NCI-H2227 treated with DMSO at 0.1 percent for 48 hours (cell line): ENCODE measurements around the gene ZNF625.

Source experiments
- DNase-seq: peaks from one replicate; lab custom pipeline; 2025; lab: John Stamatoyannopoulos, UW

The ZNF625 gene

GRCh38 chr19:12156223-12157058 is at the start of gene ZNF625:
Gene ZNF625, minus strand, starts transcription at chr19:12156734. Its CDS starts 176 bp downstream, at chr19:12156558.
- DNase-seq = peak; percentile 65

GRCh38 chr19:12205296-12205695 is 48.8 kb upstream of the ZNF625 start:
- no peak for DNase-seq

- DNase-seq = no peak
Observed at GRCh38 chr19:12202250-12202649, 45.7 kb upstream of the ZNF625 start.

GRCh38 chr19:12199757-12200419 is 43.4 kb upstream of the ZNF625 start:
- DNase-seq = no peak

- no peak for DNase-seq
Observed at GRCh38 chr19:12198136-12198535, 41.6 kb upstream of the ZNF625 start.

GRCh38 chr19:12194827-12195731 is 38.5 kb upstream of the ZNF625 start:
- no peak for DNase-seq

- no peak for DNase-seq
Observed at GRCh38 chr19:12187625-12188024, 31.1 kb upstream of the ZNF625 start.

GRCh38 chr19:12180377-12180776 is 23.8 kb upstream of the ZNF625 start:
- DNase-seq = no peak

- no peak for DNase-seq
Observed at GRCh38 chr19:12166626-12167025, 10.1 kb upstream of the ZNF625 start.

- no peak for DNase-seq
Observed at GRCh38 chr19:12163826-12164225, 7.3 kb upstream of the ZNF625 start.

- peak; percentile 68 for DNase-seq
Observed at GRCh38 chr19:12162882-12163806, 6.6 kb upstream of the ZNF625 start, which contains the start of gene ZNF136. Gene ZNF136, plus strand, starts transcription at chr19:12163096. Its CDS starts 108 bp downstream, at chr19:12163204.

GRCh38 chr19:12162513-12162881 is 6.0 kb upstream of the ZNF625 start:
- DNase-seq = no peak

GRCh38 chr19:12159773-12160414 is 3.4 kb upstream of the ZNF625 start:
- no peak for DNase-seq

- no peak for DNase-seq
Observed at GRCh38 chr19:12155324-12155860, 1.1 kb downstream of the ZNF625 start.

- no peak for DNase-seq
Observed at GRCh38 chr19:12145348-12145747, 11.2 kb downstream of the ZNF625 start.

GRCh38 chr19:12141405-12141736 is 15.2 kb downstream of the ZNF625 start:
- DNase-seq = no peak

- DNase-seq = peak; percentile 55
Observed at GRCh38 chr19:12140545-12141404, 15.8 kb downstream of the ZNF625 start.

- peak; percentile 82 for DNase-seq
Observed at GRCh38 chr19:12139885-12140544, 16.5 kb downstream of the ZNF625 start, which contains the start of gene ZNF20. Gene ZNF20, minus strand, starts transcription at chr19:12140350. Its CDS starts 168 bp downstream, at chr19:12140182.

- no peak for DNase-seq
Observed at GRCh38 chr19:12139269-12139668, 17.3 kb downstream of the ZNF625 start.
